ENCODE results near the gene MTMR1.

MTMR1 gene

GRCh38 chrX:150759568-150760416 is 66.6 kb downstream of the MTMR1 start:
- TF ChIP-seq SIN3A (IDR thresholded peaks at IDR 0.05; ENCODE audit: borderline replicate concordance, insufficient read depth, low read length) (no peak), POLR2AphosphoS5 (IDR thresholded peaks at IDR 0.05; ENCODE audit: low read depth, low read length) (no peak), FOXP2 (optimal IDR thresholded peaks at IDR 0.05; ENCODE audit: borderline replicate concordance, extremely low read depth, extremely low read length, insufficient read depth) (no peak), TAF1 (IDR thresholded peaks at IDR 0.05; ENCODE audit: borderline replicate concordance, insufficient read depth, low read length) (no peak), REST (IDR thresholded peaks at IDR 0.05; ENCODE audit: insufficient read depth in 1 of 2, low read depth in 2 of 2, low read length in 2 of 2) (no peak)

- TF ChIP-seq POLR2AphosphoS5 (IDR thresholded peaks at IDR 0.05; ENCODE audit: low read depth, low read length) (no peak), FOXP2 (optimal IDR thresholded peaks at IDR 0.05; ENCODE audit: borderline replicate concordance, extremely low read depth, extremely low read length, insufficient read depth) (no peak)
Measured at GRCh38 chrX:150761176-150761818, 68.1 kb downstream of the MTMR1 start.

GRCh38 chrX:150761819-150762216 is 68.6 kb downstream of the MTMR1 start:
- TF ChIP-seq TAF1 (IDR thresholded peaks at IDR 0.05; ENCODE audit: borderline replicate concordance, insufficient read depth, low read length) (no peak), SIN3A (IDR thresholded peaks at IDR 0.05; ENCODE audit: borderline replicate concordance, insufficient read depth, low read length) (no peak), POLR2AphosphoS5 (IDR thresholded peaks at IDR 0.05; ENCODE audit: low read depth, low read length) (no peak), FOXP2 (optimal IDR thresholded peaks at IDR 0.05; ENCODE audit: borderline replicate concordance, extremely low read depth, extremely low read length, insufficient read depth) (no peak), REST (IDR thresholded peaks at IDR 0.05; ENCODE audit: insufficient read depth in 1 of 2, low read depth in 2 of 2, low read length in 2 of 2) (no peak)

- TF ChIP-seq REST (IDR thresholded peaks at IDR 0.05; ENCODE audit: insufficient read depth in 1 of 2, low read depth in 2 of 2, low read length in 2 of 2) (no peak), FOXP2 (optimal IDR thresholded peaks at IDR 0.05; ENCODE audit: borderline replicate concordance, extremely low read depth, extremely low read length, insufficient read depth) (no peak), TAF1 (IDR thresholded peaks at IDR 0.05; ENCODE audit: borderline replicate concordance, insufficient read depth, low read length) (no peak), POLR2AphosphoS5 (IDR thresholded peaks at IDR 0.05; ENCODE audit: low read depth, low read length) (no peak), SIN3A (IDR thresholded peaks at IDR 0.05; ENCODE audit: borderline replicate concordance, insufficient read depth, low read length) (no peak)
Measured at GRCh38 chrX:150762258-150763165, 69.3 kb downstream of the MTMR1 start.

- TF ChIP-seq POLR2AphosphoS5 (IDR thresholded peaks at IDR 0.05; ENCODE audit: low read depth, low read length) (no peak), FOXP2 (optimal IDR thresholded peaks at IDR 0.05; ENCODE audit: borderline replicate concordance, extremely low read depth, extremely low read length, insufficient read depth) (no peak), REST (IDR thresholded peaks at IDR 0.05; ENCODE audit: insufficient read depth in 1 of 2, low read depth in 2 of 2, low read length in 2 of 2) (no peak), TAF1 (IDR thresholded peaks at IDR 0.05; ENCODE audit: borderline replicate concordance, insufficient read depth, low read length) (no peak), SIN3A (IDR thresholded peaks at IDR 0.05; ENCODE audit: borderline replicate concordance, insufficient read depth, low read length) (no peak)
Measured at GRCh38 chrX:150763303-150763797, 70.2 kb downstream of the MTMR1 start.
